ENCODE results near the gene PISD. TPM values are rescaled to one million over a fixed set of nuclear protein-coding genes. Genes with fewer than 3 reads are reported as not detected.

PISD gene
- total RNA-seq, 1 donor from 2014 or later: 16.6 TPM

DNA sequence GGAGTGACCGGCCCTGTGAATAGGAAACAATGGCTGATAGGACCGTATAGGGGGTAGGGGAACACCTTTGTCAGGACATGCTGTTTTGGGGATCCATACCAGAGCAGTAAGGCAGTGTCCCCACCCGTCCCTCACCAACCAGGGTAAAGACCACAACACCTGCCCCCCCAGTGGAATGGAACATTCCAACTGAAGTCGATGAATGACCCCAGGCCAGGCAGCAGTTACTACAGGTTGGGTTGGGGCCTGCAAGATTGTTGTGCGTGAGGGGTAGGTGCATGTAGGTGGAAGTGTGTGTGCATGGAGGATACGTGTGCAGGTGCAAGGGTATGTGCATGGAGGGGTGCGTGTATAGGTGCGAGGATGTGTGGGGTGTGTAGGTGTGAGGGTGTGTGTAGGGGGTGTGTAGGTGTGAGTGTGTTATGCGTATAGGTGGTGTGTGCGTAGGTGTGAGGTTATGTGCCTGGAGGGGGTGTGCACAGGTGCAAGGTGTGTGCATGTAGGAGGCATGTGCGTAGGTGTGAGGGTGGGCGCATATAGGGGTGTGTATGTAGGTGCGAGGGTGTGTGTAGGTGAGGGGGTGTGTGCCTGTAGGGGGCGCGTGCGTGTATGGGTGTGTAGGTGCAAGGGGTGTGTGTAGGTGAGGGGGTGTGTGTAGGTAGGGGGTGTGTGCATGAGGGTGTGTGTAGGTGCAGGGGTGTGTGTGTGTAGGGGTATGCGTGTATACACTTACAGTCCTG, 32.9 kb downstream of the PISD start:
- intact Hi-C loops (cut with DNase I): no loop called here
- DNase-seq (no peak), ATAC-seq (ENCODE audit: poor library complexity) (no peak)

DNA sequence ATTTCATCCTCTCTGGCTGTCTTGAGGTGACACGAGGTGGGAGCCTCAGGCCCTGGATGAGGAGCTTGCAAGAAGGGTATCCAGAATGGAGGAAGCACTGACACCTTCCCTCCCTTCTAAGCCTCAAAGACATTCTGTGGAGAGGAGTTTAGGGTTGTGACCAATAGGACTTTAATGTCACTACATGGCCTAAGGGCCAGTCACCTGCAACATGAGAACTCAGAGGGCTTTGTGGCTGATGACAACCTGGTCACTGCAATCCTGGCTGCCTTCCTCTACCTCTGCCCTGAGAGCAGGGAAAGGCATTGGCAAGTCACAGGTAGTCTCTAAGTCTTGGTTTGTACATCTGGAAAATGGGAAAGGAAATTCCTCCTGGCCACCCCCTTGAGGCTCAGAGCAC, 33.7 kb downstream of the PISD start:
- no peak for ATAC-seq (ENCODE audit: poor library complexity)
- intact Hi-C loops (cut with DNase I): no loop called here
- no peak for DNase-seq

DNA sequence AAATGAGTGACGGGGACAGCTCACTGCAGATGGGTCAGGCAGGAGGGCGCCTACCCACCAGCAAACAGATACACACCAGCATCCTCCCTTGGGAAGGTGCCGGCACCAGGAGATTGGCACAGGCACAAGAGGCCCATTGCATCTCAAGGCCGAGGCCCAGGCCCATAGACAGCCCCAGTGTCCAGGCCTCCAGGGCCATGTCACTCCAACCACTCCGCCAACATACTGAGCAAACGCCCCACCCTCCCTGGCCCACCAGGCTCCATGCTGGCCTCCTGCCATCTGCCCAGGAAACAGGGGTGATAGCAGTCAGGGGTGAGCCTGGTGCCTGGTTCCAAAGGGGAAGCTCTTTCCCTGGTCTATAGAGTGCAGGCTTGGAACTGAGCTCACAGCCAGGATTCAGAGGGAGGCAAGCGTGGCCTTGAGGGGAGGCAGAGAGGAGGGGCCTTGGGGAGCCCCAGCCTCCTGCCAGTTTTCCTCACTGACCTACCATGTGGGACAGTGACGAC, 34.7 kb downstream of the PISD start:
- ATAC-seq (ENCODE audit: poor library complexity) (no peak), DNase-seq (no peak)
- intact Hi-C loops (cut with DNase I): no loop called here

DNA sequence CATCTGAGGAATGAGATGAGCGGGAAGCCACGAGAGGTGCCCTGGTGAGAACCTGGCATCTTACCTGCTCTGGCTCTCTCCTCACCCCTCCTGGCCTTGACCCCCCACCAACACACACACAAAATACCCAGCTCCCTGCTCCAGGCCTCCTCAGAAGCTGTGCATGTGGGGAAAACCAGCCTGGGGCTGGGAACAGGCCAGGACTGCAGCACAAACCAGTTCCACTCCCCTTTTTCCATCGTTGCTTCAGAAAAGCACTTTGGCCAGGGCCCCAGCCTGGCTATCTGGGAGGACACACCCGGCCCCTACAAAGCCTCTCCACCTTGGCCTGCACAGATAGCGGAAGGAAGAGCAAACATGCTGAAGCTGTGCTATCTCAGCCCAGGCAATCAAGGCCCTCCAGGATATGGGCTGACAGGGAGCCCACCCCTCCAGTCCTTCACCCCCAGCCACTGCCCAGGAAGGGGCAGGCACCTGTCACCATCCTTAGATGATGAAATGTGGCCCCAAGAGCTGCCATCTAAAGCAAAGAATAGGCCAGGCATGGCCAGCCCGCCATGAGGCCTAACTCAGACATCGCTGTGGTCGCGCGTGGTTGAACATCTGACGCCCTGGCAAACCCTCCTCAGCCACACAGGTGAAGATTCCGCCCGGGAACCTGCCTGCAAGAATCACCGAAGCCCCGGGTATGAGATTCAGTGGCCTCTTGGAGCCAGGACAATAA, 35.4 kb downstream of the PISD start:
- no peak for DNase-seq
- ATAC-seq (ENCODE audit: poor library complexity): no peak
- intact Hi-C loops (cut with DNase I): no loop called here

DNA sequence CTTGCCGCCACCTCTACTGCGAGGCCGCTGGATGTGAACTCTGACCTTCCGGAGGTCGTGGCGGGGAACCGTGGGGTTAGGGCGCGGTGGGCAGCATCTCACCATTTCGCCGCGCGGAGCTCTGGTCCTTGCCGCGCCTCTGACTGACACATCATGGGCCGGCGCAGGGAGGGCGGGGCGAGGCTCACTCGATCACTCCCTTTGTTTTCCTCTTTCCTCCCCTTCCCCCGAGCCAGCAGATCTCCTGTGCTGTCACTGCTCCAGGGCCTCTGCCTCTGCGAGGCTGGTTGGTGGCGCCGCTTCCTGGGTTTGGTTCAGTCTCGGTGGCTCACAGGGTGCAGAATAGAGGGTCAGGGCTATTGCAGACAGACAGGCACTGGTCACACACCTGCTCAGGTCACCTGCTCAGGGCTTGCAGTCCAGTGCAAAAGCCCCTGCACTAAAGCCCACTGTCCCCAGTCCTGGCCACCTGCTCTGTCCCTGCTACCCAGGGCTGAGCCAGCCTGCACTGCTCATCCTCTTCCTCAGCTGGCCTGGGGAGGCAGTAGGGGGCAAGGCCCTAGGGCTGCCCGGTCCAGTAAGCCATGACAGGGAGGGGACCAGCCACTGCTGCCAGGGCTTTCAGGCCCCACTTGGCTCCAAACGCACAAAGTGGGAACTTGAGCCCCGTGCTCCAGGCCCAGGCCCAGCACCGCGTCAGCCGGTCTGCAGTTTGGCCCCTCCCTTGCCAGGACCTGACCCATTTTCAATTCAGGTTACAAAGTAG, 36.2 kb downstream of the PISD start:
- ATAC-seq (ENCODE audit: poor library complexity) (no peak), DNase-seq (peak; percentile 66)
- intact Hi-C loops (cut with DNase I): no loop called here

DNA sequence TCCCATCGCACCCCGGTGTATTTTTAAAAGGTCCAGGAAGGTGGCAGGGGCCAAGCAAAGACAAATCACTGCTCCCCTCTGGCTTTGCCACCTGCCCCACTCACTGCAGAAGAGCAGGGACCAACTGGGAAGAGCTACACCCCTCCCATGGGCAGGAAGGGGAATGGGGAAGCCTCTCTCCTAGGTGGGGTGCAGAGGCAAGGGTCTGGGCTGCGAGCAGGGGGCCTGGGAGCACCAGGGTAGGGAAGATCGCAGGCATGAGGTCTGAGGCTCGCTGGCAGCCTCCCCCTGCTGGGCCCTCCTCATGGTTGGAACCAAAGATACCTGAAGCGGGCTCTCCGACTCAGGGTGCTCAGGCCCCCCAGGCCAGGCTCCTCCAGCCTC, 36.8 kb downstream of the PISD start:
- DNase-seq (no peak), ATAC-seq (ENCODE audit: poor library complexity) (no peak)
- intact Hi-C loops (cut with DNase I): no loop called here

DNA sequence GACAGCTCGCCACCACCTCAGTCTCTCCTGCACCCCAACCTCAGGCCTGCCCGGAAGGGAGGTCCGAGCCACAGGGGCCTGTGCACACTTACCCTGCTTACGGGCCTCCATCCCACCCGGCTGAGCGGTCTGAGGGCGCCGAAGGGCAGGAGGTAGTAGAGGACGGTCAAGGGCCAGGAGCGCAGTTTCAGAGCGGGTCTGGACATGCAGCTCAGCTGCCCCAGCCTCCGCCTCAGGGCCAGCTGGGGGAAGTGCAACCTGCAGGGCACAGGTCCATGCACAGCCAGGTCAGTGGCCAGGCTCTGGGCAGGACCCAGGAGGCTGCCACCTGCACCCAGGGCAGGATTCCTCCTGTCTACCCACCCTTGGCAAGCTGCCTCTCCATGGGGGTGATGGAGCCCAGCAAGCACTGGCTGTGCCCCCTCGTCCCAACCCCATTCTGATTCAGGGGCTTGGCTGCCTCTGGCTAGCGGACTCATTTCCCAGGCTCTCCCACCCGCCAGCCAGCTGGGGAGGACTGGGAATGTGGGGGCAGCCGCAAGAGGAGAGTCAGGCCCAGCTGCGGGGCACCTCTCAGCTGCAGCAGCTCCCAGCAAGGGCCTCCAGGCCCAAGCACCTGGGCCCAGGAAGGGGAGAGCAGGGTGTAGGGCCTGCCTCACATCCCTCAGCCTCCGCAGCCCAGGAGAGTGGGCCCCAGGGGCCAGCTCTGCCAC, 38.3 kb downstream of the PISD start:
- no peak for DNase-seq
- ATAC-seq (ENCODE audit: poor library complexity): no peak
- intact Hi-C loops (cut with DNase I): no loop called here

DNA sequence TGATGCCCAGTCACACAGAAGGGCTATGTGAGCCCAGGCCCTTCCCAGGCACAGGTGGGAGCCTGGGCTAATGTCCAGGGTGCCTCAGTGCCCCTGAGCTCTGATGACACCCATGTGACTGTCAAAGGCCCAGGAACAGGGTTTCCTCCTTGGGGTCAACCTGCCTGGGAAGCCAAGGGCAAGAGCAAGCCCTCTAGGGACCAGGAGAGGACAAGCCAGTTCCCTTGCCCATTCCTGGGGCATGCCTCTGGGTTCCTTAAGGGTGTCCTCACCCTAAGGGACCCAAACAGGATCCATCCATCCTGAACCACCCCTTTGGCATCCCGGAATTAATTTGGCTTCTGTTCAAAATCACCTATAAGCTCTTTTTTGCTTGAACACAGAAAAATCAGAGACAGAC, 39.0 kb downstream of the PISD start:
- no peak for DNase-seq
- ATAC-seq (ENCODE audit: poor library complexity): no peak
- intact Hi-C loops (cut with DNase I): no loop called here

DNA sequence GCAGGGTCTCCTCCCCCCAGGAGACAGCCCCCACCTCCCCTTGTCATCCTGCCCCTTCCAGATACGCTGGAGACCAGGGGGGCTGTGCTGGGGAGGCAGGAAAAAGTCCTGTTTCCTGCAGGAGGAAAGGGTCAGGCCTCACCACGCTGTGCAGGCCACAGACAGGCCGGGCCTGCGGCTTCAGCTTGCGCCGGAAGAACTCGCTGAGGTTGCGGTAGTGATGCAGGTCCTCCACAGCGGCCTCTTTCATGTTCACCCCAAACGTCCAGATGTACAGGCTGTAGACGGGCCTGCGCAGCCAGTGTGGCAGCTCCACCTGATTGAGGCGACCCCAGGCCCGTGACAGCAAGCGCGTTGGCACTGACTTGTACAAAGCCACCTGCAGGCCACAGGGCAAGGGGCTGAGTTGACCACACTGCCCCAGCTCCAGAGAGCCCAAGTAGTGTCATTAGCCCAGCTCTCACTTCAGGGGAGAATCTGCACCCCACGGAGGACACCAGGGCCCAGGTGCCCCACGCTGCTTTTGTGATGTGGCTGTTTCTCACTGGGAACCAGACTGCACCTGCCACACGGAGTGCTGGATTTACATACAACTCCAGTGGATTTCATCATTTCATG, 40.4 kb downstream of the PISD start:
- ATAC-seq (ENCODE audit: poor library complexity): no peak
- intact Hi-C loops (cut with DNase I): no loop called here
- no peak for DNase-seq

DNA sequence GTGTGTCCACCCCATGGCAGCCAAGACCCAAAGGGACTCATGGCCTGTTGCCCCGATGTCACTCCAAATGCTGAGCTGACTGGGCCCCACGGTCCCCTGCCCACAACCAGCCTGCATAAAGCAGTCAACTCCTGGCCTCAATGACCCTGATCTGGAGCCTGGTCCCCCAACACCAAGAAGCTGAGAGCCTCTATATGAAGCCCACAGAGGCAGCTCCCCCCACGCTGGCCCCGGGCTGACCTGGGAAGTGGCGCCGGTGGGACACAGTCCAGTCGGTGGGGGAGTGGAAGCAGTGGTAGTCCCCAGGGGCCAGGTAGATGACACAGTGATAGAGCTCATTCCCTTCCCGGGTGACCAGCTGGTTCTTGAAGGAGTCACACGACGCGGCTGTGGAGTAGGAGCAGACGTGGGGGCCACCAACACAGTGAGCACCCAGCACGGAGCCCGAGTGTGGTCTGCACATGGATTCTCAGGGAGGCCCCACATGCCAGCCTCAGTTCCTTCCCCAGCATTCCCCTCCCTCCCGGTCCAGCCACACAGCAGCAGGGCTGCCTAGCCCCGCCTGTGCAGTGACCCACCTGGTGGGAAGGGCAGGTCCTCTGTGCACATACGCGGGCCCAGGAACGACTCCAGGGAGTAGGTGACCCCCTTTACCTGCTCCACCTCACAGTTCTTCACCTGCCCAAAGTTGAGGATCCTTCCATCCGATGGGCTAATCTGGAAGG, 41.1 kb downstream of the PISD start:
- DNase-seq (no peak), ATAC-seq (ENCODE audit: poor library complexity) (no peak)
- intact Hi-C loops (cut with DNase I): no loop called here

DNA sequence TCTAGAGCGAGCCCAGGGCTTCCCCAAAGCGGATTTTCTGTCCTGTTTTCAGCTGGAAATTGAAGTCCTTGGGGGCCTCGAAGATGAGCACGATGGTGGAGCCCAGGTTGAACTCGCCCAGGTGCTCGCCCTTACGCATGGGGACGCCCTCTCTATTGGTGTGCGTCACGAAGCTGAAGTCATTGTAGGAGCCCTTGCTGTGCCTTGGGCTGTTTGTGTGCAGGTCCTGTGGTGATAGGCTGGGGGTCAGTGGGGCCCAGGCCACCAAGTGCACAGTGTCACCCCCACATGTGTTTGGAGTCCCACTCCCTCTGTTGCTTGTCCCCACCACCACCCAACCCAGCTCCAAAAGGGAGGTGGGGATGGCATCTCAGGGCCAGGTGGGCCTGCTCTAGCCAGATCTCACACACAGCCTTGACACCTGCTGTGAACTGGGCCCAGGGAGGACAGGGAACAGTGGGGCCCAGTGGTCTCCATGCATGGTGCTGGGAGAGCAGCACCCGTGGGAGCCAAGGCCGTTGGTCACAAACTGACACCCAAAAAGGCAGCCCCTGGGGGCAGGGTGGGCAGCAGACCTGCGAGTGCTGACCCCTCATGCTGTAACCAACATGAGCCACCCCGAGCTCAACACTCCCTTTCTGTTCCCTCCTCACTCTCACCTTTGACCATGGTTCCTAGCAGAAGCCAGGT, 42.3 kb downstream of the PISD start:
- no peak for ATAC-seq (ENCODE audit: poor library complexity)
- intact Hi-C loops (cut with DNase I): no loop called here
- no peak for DNase-seq

DNA sequence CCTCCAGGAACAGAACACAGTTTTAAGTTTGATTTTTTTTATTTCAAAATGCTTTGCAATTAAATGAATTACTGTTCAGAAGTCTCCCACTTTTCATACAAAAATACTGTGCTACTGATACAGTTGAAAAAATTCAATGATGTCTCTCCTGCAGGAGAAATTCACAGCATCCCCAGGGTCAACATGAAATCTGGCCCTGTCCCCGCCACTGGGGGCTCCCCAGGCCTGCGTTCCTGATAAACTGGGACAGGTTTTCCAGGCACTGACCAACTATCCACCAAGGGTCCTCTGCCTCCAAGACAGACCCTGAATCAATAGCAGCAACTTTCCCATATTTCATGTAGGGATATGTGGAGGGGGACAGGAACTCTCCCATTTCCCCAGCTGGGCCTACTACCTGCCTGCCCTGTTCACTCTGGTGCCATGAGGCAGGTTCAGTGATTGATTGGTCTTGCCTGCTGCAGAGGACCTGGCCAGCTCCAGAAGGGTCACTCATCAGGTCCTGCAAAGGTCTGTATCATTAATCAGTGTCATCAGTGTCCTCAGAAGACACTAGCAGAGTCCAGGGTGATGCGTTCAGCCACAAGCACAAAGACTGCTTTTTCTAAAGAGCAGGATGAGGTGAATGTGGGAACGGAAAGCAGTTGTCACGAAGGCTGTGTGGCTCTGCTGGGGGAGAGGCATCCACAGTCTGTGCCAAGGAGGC, 43.4 kb downstream of the PISD start:
- intact Hi-C loops (cut with DNase I): no loop called here
- DNase-seq: no peak
- no peak for ATAC-seq (ENCODE audit: poor library complexity)

DNA sequence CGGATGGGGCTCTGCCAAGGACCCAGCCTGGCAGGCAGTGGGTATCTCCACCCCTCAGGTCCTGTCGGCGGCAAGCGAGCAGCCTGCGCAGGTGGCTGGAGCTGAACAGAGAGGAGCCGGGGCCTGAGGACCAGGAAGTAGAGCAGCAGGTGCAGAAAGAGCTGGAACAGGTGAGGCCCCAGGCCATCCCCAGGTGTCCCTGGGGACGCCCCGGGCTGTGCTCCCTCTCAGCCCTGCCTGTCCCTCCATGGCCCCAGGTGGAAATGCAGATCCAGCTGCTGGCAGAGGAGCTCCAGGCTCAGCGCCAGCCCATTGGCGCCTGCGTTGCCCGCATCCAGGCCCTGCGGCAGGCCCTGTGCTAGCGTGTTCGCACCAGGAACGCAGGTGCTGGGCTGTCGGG, 44.0 kb downstream of the PISD start:
- no peak for DNase-seq
- no peak for ATAC-seq (ENCODE audit: poor library complexity)
- intact Hi-C loops (cut with DNase I): no loop called here

DNA sequence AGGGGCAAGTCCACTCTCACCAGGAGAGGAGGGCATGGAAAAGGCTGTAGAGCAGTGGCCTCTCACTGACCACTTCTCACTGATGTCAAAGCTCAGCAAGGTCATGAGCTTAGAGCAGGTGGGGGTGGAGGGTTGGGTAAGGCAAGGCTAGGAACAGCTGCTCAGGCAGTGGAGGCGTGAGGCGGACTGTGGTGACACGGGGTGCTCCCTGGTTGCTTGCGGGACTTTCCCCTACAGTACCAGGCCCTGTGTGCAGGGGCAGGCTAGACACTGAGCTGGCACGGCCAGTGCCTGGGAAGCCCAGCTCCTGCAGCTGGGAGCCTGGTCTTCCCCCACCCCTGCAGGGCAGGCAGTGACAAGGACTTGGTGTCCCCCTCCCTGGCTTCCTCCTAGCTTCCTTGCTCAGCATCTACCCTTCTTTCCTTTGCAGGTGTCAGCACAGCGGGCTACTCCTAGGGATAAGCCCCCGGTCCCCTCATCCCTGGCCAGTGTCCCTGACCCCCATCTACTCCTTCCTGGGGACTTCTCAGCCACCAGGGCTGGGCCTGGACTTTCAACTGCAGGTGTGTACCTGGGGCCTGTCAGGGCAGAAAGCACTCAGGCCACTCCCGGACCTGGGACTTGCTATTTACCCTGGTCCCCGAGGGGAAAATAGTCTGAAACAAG, 45.6 kb downstream of the PISD start:
- intact Hi-C loops (cut with DNase I): no loop called here
- DNase-seq (no peak), ATAC-seq (ENCODE audit: poor library complexity) (no peak)

DNA sequence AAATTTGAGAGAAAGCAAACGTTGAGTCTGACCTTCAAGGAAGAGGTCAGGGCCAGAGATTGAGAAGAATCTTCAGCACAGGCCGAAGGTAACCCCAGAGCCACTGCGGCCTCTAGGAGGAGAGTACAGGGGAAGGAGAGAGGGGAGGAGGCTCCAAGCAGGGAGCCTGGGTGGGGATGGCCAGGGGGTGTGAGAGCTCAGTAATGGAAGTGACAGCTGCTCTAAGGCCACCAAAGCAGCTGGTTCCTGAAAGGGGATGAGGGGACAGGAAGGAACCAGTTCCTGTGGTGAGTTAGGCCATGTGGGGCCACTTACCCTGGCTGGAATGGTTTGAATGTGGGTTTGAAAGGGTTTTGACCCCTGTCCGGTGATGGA, 46.1 kb downstream of the PISD start:
- intact Hi-C loops (cut with DNase I): no loop called here
- ATAC-seq (ENCODE audit: poor library complexity): peak; percentile 12

DNA sequence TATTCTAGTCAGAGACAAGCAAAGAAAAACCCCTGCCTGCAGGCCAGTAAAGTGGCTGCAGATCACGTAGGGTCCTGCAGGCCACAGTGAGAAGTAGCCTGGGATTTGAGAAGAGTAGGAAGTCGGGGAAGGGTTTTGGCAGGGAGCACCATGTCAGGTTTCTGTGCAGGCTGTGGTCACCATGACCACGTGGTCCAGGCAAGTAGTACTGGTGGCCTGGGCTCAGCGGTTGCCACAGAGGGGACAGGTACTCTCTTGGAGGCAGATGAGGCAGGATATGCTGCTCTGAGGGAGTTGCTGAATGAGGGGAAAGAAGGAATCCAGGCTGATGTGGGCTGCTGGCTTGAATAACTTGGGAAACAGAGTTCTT, 46.5 kb downstream of the PISD start:
- DNase-seq (no peak), ATAC-seq (ENCODE audit: poor library complexity) (no peak)
- intact Hi-C loops (cut with DNase I): no loop called here

More for the DNA sequence above, 46.1 kb downstream of the PISD start:
- DNase-seq: no peak
